GM21619 (cell line): ENCODE data around the gene IMMP2L.

ENCODE experiments used
- ATAC-seq: cut with Tn5 transposase; IDR thresholded peaks from one replicate; pipeline ENCODE4 v1.9.1; 2021; ENCODE audit not compliant: unreplicated experiment

Gene IMMP2L

DNA sequence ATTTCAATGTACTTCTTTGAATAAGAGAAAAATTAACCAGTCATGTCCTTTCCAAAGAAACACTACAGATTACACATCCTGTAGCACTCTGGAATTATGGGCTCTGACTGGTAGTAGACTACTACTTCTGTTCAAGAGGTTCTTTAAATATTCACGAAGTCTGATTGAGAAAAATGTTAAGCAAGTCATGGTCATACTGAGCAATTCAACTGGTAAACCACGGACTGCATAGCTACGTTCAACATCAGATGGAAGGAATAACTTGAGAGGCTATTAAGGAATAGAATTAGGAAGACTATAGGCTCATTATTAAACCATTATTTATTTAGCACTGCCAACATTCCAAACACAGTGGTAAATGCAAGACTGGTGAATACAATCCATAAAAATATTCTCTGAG, 160.8 kb downstream of the IMMP2L start:
- no peak for ATAC-seq

DNA sequence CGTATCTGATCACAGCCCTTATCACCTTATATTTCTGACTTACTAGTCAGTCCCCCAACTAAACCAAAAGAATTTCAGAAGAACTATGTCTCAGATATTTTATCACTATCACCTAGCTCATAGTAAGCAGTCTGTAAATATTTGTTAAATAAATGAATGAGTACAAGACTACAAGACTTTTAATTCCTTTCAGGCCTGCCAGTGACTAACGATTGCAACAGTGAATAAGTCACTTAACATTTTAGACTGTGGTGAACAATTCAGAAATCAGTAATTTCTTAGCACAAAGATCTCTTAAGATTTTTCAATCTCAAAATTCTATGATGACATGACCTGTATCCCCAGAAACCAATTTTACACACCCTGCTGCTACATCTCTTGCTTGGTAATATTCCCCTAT, 162.2 kb downstream of the IMMP2L start:
- no peak for ATAC-seq

DNA sequence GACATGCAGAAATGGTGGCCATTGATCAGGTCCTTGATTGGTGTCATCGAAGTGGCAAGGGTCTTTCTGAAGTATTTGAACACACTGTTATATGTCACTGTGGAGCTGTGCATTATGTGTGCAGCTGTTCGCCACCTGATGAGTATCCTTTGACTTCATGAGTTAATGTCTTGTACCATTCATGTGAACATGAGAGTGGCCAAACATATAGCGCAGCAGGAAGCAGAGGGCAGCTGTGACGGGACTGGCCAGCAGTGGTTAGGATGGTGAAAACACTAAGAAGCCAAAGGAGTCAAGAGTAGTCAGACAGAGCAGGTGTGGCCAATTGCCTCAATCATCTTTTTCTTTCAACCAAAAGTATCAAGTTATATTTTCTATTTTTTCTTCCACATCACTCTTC, 167.4 kb downstream of the IMMP2L start:
- ATAC-seq, result no peak

DNA sequence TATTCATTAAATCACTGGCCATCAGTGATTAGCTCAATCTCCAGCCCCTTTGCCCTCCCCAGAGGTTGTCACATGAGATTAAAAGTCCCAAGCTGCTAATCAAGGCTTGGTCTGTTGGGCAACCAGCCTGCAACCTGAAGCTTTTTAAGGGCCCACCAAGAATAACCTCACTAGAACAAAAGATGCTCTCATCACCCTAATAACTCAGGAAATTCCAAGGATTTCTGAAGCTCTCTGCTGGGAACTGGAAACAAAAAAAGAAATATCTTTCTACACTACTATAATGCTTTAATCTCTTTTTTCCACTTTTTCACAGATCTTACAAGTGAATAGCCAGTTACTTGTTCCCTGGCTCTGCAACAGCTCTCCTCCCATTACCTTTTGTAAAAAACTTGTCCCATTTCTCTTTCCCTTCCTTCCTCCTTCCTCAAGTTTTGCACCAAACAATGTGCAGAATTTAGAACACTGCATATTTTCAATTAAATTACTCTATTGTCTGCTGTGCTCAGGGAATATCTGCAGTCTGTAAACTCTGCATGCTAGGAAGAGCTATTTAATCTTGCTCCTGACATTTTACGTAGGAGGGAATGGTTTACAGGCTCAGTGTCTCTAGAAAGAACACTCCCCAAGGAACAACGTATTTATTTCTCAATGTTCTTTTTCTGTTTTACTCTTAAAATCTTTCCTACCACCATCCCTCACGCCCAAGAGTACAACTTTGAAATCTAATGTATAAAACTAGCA, 169.1 kb downstream of the IMMP2L start:
- no peak for ATAC-seq

DNA sequence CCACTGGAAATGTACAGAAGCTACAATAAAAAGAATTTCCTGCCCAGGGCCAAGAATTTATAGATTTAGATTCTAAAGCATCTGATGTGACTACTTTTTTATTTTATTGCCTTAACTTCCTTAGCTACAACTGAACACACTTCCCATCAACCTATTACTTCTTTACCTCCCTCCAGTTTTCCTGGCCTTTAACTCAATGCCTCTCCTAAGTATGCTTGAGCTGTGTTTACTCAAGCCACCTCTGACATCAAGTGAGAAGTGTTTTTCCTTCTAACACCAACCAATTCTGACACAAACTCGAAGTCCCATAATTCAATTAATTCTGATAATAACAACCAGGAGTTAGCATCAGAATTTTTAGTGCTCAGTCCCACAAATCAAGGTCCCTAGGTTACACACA, 170.0 kb downstream of the IMMP2L start:
- ATAC-seq, result no peak

DNA sequence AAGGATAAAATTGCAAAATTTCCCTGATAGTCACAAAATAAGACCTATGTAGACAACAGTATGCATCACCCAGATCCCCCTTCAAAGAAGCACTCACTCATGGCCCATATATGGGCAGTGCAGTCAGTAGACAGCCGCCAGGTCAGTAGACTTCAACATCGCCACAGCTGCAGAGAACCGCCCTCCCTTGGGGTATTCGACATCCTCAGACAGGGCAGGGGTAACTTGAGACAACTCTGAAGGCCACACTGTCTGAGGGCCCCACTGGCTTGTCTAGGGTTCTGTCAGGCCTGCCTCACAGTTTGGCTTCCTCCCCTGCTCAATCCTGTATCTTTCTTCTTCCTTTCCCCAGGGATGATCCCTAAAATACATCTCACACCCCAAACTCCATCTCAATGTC, 172.3 kb downstream of the IMMP2L start:
- no peak for ATAC-seq

DNA sequence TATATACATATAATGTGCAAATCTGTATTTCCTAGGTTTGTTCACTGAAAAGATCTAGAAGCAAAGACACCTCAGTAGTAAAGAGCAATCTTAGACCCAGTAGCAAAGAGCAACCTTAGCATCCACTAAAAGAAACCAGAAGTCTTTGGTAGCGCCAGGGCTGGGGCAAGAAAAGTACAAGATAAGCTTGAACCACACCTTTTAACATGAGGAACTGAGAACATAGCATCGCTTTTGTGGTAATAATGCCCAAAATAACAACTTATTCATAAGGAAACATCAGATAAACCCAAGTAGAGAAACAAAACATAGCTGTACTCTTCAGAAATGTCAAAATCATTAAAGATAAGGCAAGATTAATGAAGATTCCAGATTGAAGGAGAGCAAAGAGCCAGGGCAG, 173.4 kb downstream of the IMMP2L start:
- ATAC-seq, result peak; percentile 84

DNA sequence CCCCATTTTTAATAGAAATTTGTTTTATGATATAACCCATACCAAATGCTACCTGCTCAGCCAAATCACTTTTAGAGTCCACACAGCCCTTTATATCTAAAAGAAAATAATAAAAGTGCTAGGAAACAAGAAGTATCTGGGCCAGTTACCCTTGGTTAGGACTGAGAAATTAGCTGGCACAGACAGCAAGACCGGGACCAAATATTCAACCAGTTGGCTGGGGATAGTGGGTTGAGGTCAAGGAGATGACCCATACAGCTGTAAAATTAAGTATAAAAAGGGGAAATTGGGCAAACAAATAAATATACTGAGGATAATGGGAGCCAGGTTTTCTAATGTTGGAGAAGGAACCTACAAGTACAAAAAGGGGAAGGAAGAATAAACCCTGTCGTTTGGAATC, 174.3 kb downstream of the IMMP2L start:
- ATAC-seq, result no peak

DNA sequence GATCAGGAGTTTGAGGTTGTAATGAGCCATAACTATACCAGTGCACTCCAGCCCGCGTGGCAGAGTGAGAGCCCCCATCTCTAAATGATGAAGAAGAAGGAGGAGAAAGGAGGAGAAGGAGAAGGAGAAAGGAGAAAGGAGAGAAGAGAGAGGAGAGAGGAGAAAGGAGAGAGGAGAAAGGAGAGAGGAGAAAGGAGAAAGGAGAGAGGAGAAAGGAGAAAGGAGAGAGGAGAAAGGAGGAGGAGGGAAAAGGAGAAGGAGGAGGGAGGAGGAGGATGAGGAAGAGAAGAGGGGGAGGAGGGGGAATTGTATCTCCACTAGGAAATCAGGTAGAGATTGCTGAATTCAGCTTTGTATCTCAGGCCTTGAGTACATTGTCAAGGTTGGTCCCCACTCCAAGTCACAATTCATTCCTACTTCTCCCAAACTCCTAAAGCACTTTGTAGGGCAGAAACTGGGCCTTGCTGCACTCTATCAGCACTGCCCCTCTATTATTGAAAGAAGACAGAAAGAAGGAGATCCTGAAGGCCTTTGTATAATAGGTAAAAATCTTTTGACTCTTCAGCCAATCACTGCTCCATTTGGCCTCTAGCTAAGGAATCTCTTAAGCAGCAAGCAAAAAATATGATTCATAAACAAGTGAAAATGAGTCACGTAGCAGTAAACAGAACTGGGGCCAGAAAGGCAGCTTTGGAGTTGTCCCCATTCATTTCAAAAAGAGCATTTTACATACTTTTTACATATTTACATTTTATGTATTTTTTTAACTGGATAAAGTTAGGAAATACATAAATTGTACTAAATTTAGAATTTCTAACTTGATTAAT, 178.0 kb downstream of the IMMP2L start:
- ATAC-seq, result no peak

DNA sequence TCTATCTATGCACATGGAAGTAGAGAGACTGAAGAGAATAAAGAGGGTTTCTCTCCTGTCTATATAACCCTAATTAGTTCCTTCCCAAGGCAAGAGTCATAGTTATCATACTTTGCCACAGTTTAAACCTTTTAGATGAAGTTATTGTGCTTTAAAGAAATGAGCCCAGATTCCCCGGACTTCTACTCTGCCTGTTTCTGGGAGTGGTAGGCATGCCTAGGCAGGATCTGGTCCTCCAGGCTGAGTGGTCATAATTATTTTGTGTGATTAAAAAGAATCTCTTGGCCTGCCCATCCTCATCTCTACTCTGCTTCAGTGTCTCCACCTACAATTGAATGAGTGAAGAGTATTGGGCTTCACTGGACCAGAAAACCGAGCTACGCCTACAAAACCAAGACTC, 179.2 kb downstream of the IMMP2L start:
- ATAC-seq, result no peak

DNA sequence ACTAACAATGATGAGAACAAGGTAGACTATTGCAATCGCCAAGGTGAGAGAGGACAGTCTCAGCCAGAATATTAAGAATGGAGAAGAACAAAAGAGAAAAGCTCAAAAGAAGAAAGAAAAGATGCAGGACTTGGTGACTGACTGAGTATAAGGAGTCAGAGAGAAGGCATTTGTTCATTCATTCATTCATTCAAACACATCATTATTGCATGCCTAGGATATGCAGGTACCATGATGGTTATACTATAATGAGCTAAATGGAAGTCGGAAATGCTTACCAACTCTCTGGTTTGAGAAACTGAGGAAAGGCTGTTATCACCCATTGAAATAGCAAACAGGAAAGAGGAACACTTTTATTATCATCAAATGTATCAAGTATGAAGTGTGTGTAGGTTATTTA, 180.7 kb downstream of the IMMP2L start:
- ATAC-seq, result no peak

DNA sequence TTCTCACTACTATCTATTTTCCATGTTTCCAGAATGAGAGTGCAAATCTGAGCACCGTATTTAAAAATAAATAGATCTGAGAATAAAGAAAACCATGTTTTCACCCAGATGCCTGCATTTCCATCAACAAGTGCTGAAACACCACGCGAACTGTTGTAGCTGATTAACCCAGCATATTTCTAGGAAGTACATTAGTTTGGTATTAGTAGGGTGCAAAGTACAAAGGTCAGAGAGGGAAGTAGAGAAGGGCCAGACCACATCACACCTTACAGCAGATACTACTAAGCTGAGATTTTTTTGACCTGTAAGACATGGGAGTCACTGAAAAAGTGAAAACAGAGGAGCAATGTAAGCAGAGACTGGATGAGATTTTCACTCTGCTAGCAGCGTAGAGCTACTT, 181.3 kb downstream of the IMMP2L start:
- ATAC-seq, result no peak

DNA sequence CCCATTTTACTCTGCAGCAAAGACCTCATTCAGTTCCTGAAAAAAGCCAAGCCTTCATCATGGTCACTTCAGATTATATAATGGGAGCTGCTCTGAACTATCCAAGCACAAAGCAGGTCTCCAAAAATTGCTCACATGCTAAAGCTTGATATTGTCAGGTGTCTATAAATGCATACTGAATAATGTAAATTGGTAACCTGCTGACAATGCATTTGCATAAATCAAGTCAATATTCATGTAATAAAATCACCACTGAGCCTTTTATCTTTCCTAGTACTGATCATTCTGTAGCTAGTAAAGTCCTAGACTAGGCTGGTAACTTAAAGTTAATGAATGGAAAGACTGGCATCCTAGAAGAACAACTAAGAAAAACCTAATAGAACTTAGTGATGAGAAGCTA, 188.3 kb downstream of the IMMP2L start:
- no peak for ATAC-seq

DNA sequence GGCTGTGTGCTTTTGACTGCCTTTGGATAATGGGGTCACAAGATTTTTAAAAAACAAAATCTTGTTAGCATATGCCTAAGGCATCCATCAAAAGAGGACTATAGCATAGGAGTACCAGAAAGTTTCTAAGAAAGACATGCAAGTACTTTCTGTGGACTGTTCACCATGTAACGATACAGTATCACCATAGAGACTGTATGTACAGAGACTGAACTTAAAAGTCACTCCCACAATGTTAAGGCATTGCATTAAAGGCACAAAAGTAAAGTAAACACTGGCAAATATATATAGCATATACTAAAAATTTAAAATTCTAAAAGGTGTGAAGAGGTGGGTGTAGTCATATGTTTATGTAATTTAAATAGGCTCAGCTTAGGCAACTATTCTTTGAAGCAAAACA, 190.9 kb downstream of the IMMP2L start:
- no peak for ATAC-seq

DNA sequence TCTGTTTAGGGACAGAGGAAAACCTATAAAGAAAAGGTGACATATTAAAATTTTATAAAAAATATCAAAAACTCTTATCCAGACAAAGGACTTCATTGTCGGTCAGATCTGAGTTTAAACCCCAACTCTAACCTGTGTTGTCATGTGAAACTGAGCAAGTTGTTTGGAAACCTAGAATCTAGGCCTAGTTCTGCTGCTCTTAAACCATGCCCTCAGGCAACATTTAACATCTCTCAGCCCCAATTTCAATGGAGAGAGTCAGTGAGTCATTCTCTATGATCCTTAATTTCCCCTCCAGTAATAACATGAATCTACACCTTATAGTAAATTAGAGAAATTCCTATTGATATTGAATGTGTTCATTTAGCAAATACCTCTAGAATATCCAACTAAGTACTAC, 192.3 kb downstream of the IMMP2L start:
- ATAC-seq, result no peak

DNA sequence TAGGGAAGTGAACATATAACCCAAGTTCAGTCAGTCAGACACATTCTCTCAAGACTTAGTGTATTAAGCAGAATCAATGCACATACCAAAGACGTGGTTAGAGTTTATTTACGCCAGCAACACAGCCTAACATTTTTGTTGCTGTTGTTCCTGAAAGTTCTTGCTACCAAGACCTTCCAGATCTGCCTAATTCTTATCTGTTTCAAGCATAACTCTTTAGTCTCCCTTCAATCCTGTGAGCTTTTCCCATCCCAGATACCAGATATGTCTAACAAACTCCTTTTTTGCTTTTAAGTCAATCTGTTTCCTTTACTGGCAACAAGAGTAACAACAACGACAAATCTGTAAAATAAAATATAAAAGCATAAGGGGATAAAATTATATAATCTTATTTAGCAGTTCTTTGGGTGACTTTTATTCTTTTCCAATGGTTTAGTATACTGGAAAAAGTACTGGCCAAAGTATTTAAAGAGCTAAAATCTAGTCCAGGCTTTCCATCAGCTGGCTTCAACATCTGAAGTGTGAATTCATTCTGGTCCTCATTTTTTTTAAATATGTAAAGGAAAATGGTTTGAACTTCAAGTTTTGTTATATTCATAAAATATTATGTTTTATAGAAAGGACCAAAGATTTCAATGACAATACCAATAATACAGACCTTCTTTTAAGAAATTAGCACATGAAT, 193.8 kb downstream of the IMMP2L start:
- ATAC-seq, result no peak

DNA sequence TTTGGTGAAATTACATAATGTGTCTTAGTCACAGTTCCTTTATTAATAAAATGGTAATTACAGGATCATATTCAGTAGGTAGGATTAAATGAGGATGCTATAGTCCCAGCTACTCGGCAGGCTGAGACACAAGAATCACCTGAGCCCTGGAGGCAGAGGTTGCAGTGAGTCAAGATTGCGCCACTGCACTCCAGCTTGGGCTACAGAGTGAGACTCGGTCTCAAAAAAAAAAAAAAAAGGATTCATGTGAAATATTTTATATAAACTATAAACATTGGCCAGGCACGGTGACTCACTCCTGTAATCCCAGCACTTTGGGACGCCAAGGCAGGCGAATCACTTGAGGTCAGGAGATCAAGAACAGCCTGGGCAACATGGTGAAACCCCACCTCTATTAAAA, 197.9 kb downstream of the IMMP2L start:
- no peak for ATAC-seq

DNA sequence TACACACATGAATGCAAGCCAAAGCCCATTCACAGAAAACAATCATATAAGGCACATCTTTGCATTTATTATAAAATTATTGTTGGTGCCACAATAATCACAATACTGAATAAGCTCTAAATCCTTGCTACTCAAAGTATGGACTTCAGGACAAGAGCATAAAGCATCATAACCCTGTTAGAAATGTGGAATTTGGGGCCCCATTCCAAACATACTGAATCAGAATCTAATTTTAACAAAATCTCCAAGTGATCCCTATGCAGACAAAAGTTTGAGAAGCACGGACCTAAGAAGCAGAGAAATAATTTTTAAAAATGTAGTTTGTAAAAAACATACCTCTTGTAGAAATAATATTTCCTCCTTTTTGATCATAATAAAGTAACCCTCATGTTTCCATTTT, 199.2 kb downstream of the IMMP2L start:
- ATAC-seq, result no peak

DNA sequence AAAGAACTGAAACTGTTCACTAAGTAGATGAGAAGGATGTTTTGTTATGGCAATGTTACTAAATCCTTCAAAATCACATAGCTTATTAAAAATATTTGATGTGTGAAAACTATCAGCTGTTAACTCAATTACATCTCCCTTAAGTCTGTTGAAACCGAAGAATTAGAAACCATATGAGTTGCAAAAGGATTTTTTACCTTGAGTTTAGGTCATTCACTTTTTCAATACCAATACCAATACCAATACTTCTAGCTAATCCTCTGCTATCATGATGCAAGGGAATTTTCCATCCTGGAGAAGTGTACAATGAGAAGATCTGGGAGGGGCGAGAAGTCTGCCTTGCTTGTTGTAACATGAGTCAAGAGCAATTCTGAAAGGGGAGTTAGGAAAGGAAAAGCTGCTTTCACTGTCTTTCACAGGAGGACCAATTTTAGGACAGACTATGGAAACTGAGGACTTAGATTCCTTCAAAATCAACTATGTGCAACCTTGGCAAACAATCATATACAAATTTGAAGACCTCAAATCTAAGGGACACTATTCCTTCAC, 199.7 kb downstream of the IMMP2L start:
- ATAC-seq, result no peak

DNA sequence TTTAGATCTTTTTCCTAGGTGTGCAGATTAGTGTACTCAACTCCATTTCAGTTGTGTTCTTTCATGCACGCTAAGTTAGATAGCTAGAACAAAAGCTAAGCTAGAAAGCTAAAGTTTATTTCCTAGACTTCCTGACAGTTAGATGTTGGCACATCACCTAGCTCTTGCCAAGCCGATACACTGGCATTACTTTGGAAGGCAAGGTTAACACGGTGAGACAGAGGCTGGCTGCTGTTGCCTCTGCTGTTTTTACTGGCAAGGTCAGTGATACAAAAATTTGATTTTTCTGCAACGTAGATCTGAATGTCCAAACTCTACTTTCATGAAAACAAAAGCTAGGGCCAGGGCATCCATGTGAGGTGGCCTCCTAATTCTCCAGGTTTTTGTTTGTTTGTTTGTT, 203.4 kb downstream of the IMMP2L start:
- ATAC-seq, result no peak

DNA sequence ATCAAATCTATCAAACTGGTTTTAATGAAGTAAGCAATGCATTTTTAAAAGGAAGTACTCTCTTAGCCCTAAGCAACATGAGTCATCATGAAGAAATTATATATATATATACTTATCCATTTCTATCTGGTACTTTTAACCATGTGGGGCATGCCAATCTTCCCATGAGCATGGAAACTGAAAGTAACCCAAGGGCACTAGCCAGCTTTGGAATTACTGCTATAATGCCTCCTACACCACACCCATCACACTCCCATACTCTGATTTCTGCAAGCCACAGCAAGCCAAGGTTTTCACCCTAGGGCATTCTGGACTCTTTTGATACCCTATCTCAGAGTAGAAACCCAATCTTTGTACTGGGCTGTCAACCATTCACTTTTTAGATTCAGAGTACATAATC, 204.6 kb downstream of the IMMP2L start:
- no peak for ATAC-seq

DNA sequence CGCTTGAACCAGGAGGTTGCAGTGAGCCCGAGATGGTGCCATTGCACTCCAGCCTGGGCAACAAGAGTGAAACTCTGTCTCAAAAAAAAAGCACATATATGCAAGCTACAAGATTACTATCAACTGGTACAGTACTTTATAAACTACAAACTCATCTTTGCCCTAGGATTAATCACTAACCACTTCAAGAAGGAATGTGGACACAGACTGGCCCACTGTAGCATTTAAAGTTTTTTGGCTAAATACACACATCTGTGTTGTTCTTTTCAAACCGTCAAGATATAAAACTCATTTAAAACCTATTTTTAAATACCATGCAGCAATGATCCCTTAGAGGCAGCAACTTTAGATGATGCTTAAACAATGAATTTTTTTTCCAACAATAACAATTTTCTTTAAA, 205.4 kb downstream of the IMMP2L start:
- no peak for ATAC-seq
